Large intestine (tissue), 3 donors: Measurements from ENCODE around the gene RC3H1. TPM values are rescaled to one million over a fixed set of nuclear protein-coding genes. Genes with fewer than 3 reads are reported as not detected.

ENCODE experiments used
- DNase-seq, 2 donors: peaks; one replicate each; pipeline versions ENCODE4 v3.0.0 to v3.0.0-alpha.2; 2013
- H3K27ac ChIP-seq: one replicate; pipeline ENCODE4 v1.5.1; 2013; ENCODE audit warnings: low read length
- H3K27me3 ChIP-seq: 2 replicates; pipeline ENCODE4 v1.6.1; 2013; ENCODE audit warnings: low read length; ENCODE audit not compliant: control insufficient read depth, insufficient read depth
- H3K36me3 ChIP-seq: 2 replicates; pipeline ENCODE4 v1.6.1; 2013; ENCODE audit warnings: low read length; ENCODE audit not compliant: control insufficient read depth, insufficient read depth
- H3K4me1 ChIP-seq: one replicate; pipeline ENCODE4 v1.6.1; 2013; ENCODE audit warnings: low read length; ENCODE audit not compliant: control insufficient read depth, insufficient read depth
- H3K4me3 ChIP-seq: one replicate; pipeline ENCODE4 v1.5.1; 2013; ENCODE audit warnings: low read length
- H3K9me3 ChIP-seq: one replicate; pipeline ENCODE4 v1.6.1; 2013; ENCODE audit warnings: mild to moderate bottlenecking, low read depth, low read length, moderate library complexity; ENCODE audit not compliant: control insufficient read depth
- WGBS: methylation state at CpG from one replicate; pipeline ENCODE4 v1.1.5; 2013; ENCODE audit warnings: low lambda C conversion rate; ENCODE audit not compliant: insufficient coverage; 5-methylcytosine and 5-hydroxymethylcytosine counted together
- polyA plus RNA-seq: library from polyadenylated mRNA; unstranded; fragments of 120-200 nt; gene quantifications from one replicate; pipeline ENCODE4 v1.2.1, GENCODE V29; 2013

Gene RC3H1
- polyA plus RNA-seq, 1 donor, result 12.8 TPM

DNA sequence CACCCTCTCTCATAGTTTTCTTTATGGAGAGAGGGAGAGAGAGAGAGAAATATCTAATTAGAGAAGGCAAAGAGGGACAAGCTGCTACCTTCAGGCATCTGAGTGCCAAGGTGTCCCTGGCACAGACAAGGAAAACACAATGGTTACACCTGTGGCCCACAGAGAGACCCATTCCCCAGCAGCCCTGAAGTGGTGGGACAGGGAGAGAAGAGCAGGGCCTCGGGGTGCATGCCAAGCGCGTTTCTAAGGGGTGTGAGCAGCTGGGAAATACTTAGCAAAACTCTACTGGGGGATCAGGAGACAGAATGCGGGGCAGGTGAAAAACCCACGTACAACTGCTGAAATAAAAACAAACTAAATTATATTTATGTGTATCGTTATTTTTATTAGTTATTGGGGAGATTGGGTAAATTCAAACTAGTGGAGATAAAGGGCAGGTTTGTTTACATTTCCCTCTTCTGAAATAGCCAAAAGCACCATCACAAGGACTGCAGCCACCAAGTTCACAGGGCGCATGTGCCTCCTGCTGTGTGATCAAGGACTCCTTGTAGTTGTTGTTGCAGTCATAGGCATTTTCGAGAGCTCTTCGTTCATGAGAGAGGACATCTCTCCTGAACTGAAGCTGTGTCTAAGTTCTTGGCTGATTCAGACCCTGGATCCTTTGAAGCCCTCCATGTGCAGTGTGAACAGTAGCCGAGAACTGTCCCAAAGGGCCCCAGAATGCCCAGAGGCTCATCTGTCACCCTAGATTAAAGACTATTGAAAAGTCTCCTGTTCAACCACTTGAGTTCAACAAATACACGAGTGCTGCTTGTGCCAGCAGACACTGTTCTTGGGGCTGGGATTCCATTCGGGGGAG lies 104.3 kb downstream of the RC3H1 start:
- H3K36me3 ChIP-seq, result no peaks in the 10 kb centered on the region
- H3K9me3 ChIP-seq, result no peaks in the 10 kb centered on the region
- peaks cover 17% of the 10 kb centered on the region for H3K4me1 ChIP-seq
- no peak for DNase-seq
- no peaks in the 10 kb centered on the region for H3K27me3 ChIP-seq
- H3K4me3 ChIP-seq, result no peak overlapping the region
- WGBS, result no CpG with 5 or more reads among the region's 12 CpGs
- H3K27ac ChIP-seq, result no peak overlapping the region

DNA sequence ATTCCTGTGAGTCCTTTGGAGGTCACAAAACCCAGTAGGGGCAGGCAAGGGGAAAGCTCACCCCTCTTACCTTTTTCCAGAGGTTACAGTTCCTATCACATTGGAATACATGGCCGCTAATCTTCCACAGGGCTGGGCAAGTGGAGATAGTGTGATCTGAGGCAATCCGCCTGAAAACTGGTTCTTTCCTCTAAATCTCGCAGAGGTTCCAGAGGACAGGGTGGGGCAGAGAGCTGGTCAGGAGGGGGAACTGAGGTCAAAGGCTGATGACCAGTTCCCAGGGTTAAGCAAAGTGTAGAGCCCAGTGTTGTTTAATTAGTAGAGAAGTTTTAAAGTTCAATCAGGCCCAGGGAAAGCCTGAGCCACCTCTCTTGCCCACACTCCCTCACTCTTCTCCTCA lies 105.0 kb downstream of the RC3H1 start, which contains the start of gene SERPINC1:
Gene SERPINC1, minus strand, starts transcription at position 179 of the 400 bp plus-strand sequence. Its CDS starts 68 bp downstream, at position 111.
- peak; percentile 51 to 68 for DNase-seq
- no CpG with 5 or more reads among the region's 3 CpGs for WGBS
- Histone ChIP-seq H3K4me3 (no peak within 1 kb of the TSS), H3K27ac (peak within 1 kb of the TSS; percentile 13), H3K36me3 (no peaks in the 10 kb centered on the region), H3K27me3 (no peaks in the 10 kb centered on the region), H3K9me3 (no peaks in the 10 kb centered on the region), H3K4me1 (peaks cover 17% of the 10 kb centered on the region)

GRCh38 chr1:173916667-173917066 lies 105.5 kb downstream of the RC3H1 start:
- DNase-seq, result no peak
- Histone ChIP-seq H3K9me3 (no peaks in the 10 kb centered on the region), H3K4me3 (no peak overlapping the region), H3K27me3 (no peaks in the 10 kb centered on the region), H3K27ac (peak overlapping the region; percentile 13), H3K36me3 (no peaks in the 10 kb centered on the region), H3K4me1 (peaks cover 17% of the 10 kb centered on the region)
- no CpG with 5 or more reads among the region's 4 CpGs for WGBS

GRCh38 chr1:173915596-173915995 lies 106.6 kb downstream of the RC3H1 start:
- H3K4me3 ChIP-seq, result no peak overlapping the region
- WGBS, result no CpG with 5 or more reads among the region's 2 CpGs
- H3K4me1 ChIP-seq, result peaks cover 17% of the 10 kb centered on the region
- H3K9me3 ChIP-seq, result no peaks in the 10 kb centered on the region
- no peaks in the 10 kb centered on the region for H3K27me3 ChIP-seq
- no peak for DNase-seq
- H3K36me3 ChIP-seq, result no peaks in the 10 kb centered on the region
- no peak overlapping the region for H3K27ac ChIP-seq

- no peaks in the 10 kb centered on the region for H3K36me3 ChIP-seq
- no CpG with 5 or more reads among the region's 13 CpGs for WGBS
- H3K4me3 ChIP-seq, result no peak overlapping the region
- H3K27ac ChIP-seq, result no peak overlapping the region
- DNase-seq, result peak; percentile 6 to 24
- no peaks in the 10 kb centered on the region for H3K27me3 ChIP-seq
- H3K9me3 ChIP-seq, result no peaks in the 10 kb centered on the region
- H3K4me1 ChIP-seq, result peaks cover 17% of the 10 kb centered on the region
Measured at GRCh38 chr1:173914366-173914871, 107.7 kb downstream of the RC3H1 start.

DNA sequence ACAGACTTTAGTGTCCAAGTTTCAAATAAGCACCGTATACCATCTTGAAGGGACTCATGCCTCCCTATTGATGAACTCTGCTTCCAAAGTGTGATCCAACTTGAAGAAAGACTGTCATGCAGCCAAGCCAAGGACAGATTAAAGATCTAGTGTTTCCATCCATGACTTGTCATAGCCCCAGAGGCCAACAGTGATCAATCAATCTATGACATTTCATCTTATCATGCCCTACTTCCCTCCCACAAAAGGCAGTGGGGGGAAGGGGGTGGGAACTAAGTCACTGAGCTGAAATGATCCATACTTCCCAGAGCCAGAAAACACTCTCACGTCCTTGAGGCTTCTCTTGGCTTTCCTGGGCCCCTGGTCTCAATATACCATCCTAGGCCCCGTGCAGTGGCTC lies 109.0 kb downstream of the RC3H1 start:
- Histone ChIP-seq H3K36me3 (no peaks in the 10 kb centered on the region), H3K4me1 (peaks cover 17% of the 10 kb centered on the region), H3K9me3 (no peaks in the 10 kb centered on the region), H3K27me3 (no peaks in the 10 kb centered on the region), H3K4me3 (no peak overlapping the region), H3K27ac (no peak overlapping the region)
- DNase-seq, result no peak
- no CpG with 5 or more reads among the region's 3 CpGs for WGBS

DNA sequence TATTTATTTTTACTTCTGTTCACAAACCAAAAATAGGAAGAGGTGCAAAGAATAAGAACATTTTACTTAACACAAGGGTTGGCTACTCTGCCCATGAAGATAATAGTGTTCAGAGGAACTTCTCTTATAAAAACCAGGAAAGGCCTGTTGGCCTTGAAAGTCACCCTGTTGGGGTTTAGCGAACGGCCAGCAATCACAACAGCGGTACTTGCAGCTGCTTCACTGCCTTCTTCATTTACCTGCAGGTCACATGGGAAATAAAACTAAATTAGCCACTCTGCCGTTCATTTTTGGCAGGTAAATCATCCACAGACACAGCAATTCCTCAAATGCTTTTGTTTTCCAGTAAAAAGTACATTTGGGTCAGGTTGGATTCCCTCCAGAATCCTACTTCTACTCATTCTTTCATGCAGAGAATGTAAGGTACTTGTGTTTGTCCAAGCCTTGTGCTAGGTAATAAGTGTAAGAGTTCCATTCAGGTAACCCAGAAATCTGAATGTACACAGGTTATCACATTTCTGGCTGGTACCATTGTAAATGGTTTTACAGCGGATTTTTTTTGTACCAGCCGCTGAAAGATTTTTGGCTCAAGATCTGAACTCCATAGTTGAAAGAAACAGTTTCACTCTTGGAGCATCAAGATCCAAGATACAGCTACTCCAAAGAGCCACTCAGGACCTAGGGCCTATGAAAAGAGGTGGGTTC lies 118.2 kb downstream of the RC3H1 start:
- WGBS, result 90% methylated on average over 2 of the region's 6 CpGs
- DNase-seq, result no peak
- Histone ChIP-seq H3K4me1 (no peaks in the 10 kb centered on the region), H3K9me3 (no peaks in the 10 kb centered on the region), H3K27me3 (no peaks in the 10 kb centered on the region), H3K36me3 (no peaks in the 10 kb centered on the region), H3K4me3 (no peak overlapping the region), H3K27ac (no peak overlapping the region)

- H3K4me1 ChIP-seq, result no peaks in the 10 kb centered on the region
- DNase-seq, result no peak
- no peaks in the 10 kb centered on the region for H3K27me3 ChIP-seq
- no CpG with 5 or more reads among the region's 3 CpGs for WGBS
- H3K36me3 ChIP-seq, result no peaks in the 10 kb centered on the region
- H3K4me3 ChIP-seq, result no peak overlapping the region
- H3K9me3 ChIP-seq, result no peaks in the 10 kb centered on the region
- no peak overlapping the region for H3K27ac ChIP-seq
Measured at GRCh38 chr1:173900992-173901391, 121.2 kb downstream of the RC3H1 start.

- Histone ChIP-seq H3K4me3 (no peak overlapping the region), H3K4me1 (no peaks in the 10 kb centered on the region), H3K27me3 (no peaks in the 10 kb centered on the region), H3K9me3 (no peaks in the 10 kb centered on the region), H3K27ac (no peak overlapping the region), H3K36me3 (no peaks in the 10 kb centered on the region)
- 100% methylated on average over 2 of the region's 2 CpGs for WGBS
- no peak for DNase-seq
Measured at GRCh38 chr1:173900427-173900826, 121.7 kb downstream of the RC3H1 start.

DNA sequence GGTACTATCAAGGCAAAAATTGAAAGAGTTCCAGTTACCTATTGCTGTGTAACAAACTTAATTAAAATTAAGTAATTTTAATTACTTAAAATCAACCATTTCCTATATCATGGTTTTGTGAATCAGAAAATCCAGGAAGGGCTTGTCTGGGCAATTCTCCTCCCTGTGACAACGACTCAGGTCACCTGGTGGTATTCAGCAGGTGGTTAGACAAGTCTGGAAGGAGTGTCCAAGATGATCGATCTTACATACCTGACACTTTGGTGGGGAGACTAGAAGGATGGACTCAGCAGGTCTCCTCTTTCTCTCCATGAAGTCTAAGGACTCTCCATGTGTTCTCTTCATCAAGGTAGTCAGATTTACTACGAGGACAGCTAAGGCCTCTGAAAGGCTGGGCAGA lies 128.0 kb downstream of the RC3H1 start:
- peaks cover 2% of the 10 kb centered on the region for H3K36me3 ChIP-seq
- H3K9me3 ChIP-seq, result no peaks in the 10 kb centered on the region
- no peak overlapping the region for H3K27ac ChIP-seq
- no peaks in the 10 kb centered on the region for H3K27me3 ChIP-seq
- H3K4me1 ChIP-seq, result no peaks in the 10 kb centered on the region
- WGBS, result no CpG with 5 or more reads among the region's 3 CpGs
- no peak for DNase-seq
- no peak overlapping the region for H3K4me3 ChIP-seq
